ENCODE measurements around the gene CCDC60. TPM values are rescaled to one million over a fixed set of nuclear protein-coding genes. Genes with fewer than 3 reads are reported as not detected.

Gene CCDC60
- total and polyA plus RNA-seq, 12 donors: not detected

DNA sequence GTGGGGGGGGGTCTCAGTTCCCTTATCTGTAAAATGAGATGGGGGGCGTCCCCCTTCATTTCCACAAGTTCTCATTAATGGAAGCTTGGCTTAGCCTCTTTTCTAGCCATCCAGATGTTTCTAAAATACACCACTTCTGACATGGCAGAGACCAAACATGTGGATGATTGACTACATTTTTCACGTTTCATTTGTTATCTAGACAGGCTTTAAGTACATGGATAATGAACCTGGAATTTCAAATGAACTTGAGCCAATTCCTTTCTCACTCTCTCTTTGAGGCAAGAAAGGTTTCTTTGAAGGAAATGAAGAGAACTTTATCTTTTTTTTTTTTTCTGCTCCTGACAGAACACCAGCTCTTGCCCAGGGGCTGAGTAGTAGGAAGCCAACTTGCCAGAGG lies 39.1 kb downstream of the CCDC60 start:
- Histone ChIP-seq H3K27ac (no peak overlapping the region), H3K9me3 (replicated peaks in 1 of 3) (no peaks in the 10 kb centered on the region), H3K36me3 (replicated peaks in 1 of 2) (no peaks in the 10 kb centered on the region), H3K27me3 (no peaks in the 10 kb centered on the region), H3K4me3 (no peak overlapping the region), H3K4me1 (replicated peaks in 1 of 2) (no peaks in the 10 kb centered on the region)
- TF ChIP-seq POLR2A (IDR thresholded peaks at IDR 0.05): no peak
- TF ChIP-seq, protein P1, sequence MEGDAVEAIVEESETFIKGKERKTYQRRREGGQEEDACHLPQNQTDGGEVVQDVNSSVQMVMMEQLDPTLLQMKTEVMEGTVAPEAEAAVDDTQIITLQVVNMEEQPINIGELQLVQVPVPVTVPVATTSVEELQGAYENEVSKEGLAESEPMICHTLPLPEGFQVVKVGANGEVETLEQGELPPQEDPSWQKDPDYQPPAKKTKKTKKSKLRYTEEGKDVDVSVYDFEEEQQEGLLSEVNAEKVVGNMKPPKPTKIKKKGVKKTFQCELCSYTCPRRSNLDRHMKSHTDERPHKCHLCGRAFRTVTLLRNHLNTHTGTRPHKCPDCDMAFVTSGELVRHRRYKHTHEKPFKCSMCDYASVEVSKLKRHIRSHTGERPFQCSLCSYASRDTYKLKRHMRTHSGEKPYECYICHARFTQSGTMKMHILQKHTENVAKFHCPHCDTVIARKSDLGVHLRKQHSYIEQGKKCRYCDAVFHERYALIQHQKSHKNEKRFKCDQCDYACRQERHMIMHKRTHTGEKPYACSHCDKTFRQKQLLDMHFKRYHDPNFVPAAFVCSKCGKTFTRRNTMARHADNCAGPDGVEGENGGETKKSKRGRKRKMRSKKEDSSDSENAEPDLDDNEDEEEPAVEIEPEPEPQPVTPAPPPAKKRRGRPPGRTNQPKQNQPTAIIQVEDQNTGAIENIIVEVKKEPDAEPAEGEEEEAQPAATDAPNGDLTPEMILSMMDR (IDR thresholded peaks at IDR 0.05): no peak
- intact Hi-C loops (cut with DNase I): no loop called here
- WGBS, 4 donors: 42 to 49% (median 46%) methylated on average over 2 of the region's 2 CpGs
- no peak for DNase-seq

DNA sequence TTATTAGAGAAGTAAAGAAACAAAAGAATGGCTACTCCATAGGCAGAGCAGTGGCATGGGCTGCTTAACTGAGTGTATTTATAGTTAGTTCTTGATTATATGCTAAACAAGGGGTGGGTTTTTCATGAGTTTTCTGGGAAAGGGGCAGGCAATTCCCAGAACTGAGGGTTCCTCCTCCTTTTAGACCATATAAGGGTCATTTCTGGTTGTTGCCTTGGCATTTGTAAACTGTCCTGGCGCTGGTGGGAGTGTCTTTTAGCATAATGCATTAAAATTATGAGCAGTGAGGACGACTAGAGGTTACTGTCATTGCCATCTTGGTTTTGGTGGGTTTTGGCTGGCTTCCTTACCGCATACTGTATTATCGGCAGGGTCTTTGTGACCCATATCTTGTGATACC lies 40.1 kb downstream of the CCDC60 start:
- Histone ChIP-seq H3K9me3 (replicated peaks in 1 of 3) (no peaks in the 10 kb centered on the region), H3K27ac (no peak overlapping the region), H3K36me3 (replicated peaks in 1 of 2) (no peaks in the 10 kb centered on the region), H3K4me3 (no peak overlapping the region), H3K27me3 (no peaks in the 10 kb centered on the region), H3K4me1 (replicated peaks in 1 of 2) (no peaks in the 10 kb centered on the region)
- 68 to 80% (median 76%) methylated on average over 4 of the region's 4 CpGs for WGBS, 4 donors
- DNase-seq: no peak
- intact Hi-C loops (cut with DNase I): no loop called here
- TF ChIP-seq POLR2A (IDR thresholded peaks at IDR 0.05): no peak
- TF ChIP-seq, protein P1 (IDR thresholded peaks at IDR 0.05): no peak

DNA sequence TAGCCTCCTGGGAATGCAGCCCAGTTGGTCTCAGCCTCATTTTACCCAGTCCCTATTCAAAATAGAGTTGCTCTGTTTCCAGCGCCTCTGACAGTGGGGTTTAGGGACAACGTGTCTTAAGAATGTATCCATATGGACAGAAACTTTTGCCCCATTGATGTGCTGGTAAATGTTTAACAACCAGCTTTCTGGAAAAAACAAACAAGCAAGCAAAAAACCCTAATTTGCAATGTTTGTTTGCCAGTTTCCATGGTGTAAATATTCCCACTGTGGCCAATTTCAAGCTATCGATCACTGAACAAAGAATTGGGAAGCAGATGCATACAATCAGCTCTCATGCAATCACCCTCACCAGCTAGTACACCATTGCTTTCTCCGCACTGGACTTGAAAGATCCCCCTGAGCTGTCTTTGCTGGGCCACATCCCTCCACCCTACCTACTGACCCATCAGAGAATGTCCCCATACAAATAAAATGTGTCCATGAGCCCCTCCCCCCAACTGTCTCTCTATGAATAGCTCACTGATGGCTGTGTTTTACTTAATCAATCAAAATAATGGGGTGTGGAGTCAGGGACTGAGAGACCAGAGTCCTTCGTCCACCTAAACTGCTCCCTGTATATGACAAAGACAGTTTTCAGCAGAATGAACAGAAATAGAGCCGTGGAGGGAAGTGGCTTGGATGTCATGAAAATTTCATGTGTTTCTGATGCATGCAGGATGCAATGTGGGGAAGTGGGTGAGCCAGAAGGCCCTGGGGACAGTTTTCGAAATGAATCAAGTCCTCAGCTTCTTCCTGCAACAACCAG lies 40.8 kb downstream of the CCDC60 start:
- H3K27ac ChIP-seq: no peak overlapping the region
- H3K27me3 ChIP-seq: no peaks in the 10 kb centered on the region
- no peaks in the 10 kb centered on the region for H3K4me1 ChIP-seq (replicated peaks in 1 of 2)
- H3K4me3 ChIP-seq: no peak overlapping the region
- 71 to 73% (median 72%) methylated on average over 7 of the region's 7 CpGs for WGBS, 4 donors
- H3K36me3 ChIP-seq (replicated peaks in 1 of 2): no peaks in the 10 kb centered on the region
- intact Hi-C loops (cut with DNase I): no loop called here
- no peaks in the 10 kb centered on the region for H3K9me3 ChIP-seq (replicated peaks in 1 of 3)
- peak in 2 of 7 donors; percentile 5 to 14 for DNase-seq
- TF ChIP-seq, protein P1 (IDR thresholded peaks at IDR 0.05): no peak
- no peak for TF ChIP-seq POLR2A (IDR thresholded peaks at IDR 0.05)

DNA sequence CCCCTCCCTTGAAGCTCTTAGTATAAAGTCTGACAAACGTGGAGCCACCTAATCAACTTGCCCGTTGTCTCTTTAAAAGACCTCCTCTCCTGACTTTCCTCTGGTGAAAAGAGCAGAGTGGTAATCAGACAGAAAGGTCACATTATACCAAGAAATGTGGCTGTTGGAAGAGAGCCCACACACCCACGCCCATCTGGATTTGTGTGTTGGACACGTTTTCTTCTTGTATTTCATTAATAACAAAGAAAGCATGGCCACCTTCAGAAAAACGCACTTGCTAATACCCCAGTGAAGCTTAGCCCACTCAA lies 41.3 kb downstream of the CCDC60 start:
- intact Hi-C loops (cut with DNase I): no loop called here
- no peak for DNase-seq
- Histone ChIP-seq H3K36me3 (replicated peaks in 1 of 2) (no peaks in the 10 kb centered on the region), H3K4me1 (replicated peaks in 1 of 2) (no peaks in the 10 kb centered on the region), H3K9me3 (replicated peaks in 1 of 3) (no peaks in the 10 kb centered on the region), H3K27ac (no peak overlapping the region), H3K4me3 (no peak overlapping the region), H3K27me3 (no peaks in the 10 kb centered on the region)
- 28 to 38% (median 32%) methylated on average over 5 of the region's 5 CpGs for WGBS, 4 donors
- no peak for TF ChIP-seq POLR2A (IDR thresholded peaks at IDR 0.05)
- TF ChIP-seq, protein P1 (IDR thresholded peaks at IDR 0.05): no peak

Data from adrenal gland (tissue), 12 donors.